RCC 7860 (cell line): ENCODE data around the gene FSTL3.
"Not testable (repeated sequence)": the region's sequence is repeated elsewhere in the genome, so short reads cannot be mapped to it uniquely, and the experiment has no call there.

Experiments
- DNase-seq: peaks from one replicate; pipeline ENCODE4 v3.0.0-alpha.2; 2015; ENCODE audit warnings: low spot score
- FAIRE-seq: peaks from 2 replicates; lab custom pipeline; 2012; peaks lifted over from hg19 to GRCh38; lab: Jason Lieb, UNC

FSTL3 gene

DNA sequence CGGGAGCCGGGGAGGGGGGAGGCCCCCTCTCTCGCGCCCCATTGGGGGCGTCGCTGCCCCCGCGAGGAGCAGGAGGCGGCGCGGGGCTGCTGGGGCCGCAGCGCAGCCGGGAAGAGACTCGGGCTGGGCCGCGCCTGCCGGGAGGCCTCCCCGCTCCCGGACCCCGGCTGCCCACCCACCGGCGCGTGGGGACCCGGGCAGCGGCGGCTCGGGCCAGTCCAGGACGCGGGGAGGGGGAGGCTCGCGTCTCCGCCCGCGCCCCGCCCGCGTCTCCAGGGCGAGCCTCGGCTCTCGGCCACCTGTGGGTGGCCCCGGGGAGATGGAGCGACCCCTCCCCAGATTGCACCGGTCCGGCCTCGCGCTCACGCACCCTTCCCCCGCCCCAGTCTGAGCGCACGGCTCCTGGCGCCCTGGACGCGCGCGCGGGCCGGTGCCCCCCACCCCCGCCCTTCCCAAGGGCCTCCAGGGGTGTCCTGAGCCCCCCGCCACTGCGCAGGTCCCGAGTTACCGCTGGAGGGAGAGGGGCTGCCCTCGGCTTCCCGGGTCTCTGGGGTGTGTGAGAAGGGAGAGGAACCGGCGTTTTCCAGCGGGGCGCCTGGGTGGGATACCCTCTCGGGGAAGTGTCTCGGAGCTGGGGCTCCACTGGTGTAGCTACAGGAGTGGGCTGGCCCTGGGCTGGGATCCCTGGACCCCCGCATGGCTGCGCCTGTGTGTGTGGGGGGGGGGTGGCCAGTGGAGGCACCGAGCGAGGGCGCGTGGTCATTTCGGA, 33.2 kb downstream of the FSTL3 start:
- FAIRE-seq (no peak), DNase-seq (no peak)

DNA sequence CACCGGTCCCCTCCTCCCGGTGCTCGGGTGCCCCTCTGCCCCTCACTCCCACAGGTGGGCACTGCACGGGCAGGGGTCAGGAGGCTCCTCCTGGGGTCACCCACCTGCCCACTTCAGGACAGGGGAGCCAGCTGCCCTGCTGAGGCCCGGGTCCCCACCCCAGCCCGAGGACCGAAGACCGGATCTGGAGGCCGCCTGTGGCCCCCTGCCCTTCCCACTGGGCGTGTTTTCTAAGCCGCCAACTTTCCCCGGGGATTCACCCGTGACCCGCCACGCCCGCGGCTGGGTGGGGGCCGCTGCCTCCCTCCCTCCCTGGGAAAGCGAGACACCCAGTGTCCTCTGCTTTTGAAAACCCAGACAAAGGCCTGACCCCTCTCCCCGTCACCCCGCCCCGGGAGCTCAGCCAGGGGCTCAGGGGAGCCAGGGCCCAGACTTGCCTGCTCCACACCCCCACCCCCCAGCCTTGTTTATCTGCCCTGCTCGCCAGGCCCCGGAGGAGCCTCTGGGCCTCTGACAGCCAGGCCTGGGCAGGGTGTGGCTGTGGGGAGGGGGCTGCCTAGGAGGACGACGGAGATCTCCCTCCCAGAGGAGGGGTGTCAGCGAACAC, 33.9 kb downstream of the FSTL3 start:
- FAIRE-seq: no peak
- DNase-seq: no peak

DNA sequence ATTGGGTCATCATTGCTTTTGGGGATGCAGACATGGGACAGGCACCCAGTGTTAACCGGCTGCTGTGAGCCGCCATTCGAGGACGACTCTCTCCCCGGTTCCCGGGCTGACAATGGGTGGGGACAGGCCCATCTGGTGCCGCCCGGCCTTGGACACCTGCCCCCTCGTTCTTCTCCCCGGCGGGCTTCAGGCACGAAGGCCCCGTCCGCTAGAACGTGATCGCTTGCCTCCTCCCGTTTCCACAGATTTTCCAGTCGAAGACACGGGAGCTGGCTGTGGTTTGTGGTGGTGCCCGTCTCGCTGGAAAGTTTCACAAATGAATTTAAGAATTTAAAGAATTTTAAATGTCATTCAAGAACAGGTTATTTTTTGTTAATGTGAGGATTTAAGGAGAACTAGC, 34.6 kb downstream of the FSTL3 start:
- DNase-seq: no peak
- FAIRE-seq: no peak

DNA sequence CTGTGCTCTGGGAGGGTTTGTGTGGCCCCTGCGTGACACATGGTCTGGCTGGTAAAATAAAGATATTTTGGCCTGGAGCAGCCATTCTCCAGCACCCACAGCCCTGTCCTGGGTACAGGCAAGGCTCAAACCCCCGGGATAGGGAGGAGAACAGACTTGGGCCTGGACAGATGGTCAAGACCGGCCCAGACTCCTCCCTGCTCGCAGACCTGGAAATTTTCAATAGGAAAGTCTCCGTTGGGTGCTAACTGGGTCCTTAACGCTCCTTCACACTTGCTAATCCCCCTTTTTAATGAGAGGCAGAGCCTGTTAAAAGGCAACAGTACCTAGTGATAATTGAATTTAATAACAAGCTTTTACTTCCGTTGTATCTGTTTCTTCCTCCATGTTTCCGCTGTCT, 35.1 kb downstream of the FSTL3 start:
- DNase-seq (no peak), FAIRE-seq (no peak)

DNA sequence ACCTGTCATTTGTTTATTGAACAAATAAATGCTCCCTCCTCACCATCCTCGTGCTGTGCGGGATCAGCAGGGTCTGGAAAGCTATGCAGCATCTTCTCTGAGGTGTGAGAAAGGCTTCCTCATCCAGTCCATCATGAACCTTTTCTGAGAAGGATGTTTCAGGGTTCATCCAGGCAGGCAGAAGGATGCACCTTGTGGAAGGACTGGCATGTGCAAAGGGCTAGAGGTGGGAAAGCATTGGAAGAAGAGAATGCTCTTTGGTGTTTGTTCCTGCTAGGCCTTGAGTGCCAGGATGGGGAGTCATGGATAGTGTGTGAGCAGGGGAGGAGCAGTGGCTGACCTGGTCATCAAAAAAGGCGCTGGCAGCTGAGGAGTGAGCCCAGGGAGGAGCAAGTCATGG, 39.2 kb downstream of the FSTL3 start:
- no peak for FAIRE-seq
- DNase-seq: no peak

DNA sequence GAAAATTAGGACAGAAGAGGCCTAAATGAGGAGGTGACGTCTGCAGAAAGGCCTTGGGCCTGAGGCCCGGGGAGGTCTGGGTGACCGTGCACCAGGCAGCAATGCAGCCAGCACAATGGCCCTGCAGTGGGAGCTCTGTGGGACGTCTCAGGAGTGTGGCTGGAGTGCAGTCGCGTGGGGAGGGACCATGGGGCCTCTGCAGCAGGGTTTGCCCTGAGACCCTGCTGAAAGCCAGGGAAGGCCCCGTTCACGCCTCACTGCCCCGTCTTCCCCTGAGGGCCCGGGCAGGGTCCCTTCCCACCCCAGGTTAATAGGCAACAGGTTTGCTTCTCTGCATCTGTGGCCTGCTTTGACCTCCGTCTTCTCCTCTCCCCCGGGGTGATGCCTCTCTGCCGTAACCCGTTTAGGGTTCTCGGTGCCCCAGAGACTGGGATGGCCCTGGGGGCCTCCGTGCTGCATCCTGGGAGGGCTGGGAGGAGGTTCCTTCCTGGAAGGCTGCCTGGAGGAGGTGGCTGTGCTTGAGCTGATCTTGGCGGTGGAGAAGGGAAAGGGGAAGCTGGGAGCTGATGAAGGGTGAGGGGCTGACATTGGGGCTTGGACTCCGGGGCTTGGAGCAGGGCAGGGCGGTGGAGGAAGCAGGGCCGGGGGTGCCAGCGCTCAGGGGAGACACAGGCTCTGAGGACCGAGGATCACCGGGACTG, 42.2 kb downstream of the FSTL3 start:
- no peak for DNase-seq
- FAIRE-seq: no peak

DNA sequence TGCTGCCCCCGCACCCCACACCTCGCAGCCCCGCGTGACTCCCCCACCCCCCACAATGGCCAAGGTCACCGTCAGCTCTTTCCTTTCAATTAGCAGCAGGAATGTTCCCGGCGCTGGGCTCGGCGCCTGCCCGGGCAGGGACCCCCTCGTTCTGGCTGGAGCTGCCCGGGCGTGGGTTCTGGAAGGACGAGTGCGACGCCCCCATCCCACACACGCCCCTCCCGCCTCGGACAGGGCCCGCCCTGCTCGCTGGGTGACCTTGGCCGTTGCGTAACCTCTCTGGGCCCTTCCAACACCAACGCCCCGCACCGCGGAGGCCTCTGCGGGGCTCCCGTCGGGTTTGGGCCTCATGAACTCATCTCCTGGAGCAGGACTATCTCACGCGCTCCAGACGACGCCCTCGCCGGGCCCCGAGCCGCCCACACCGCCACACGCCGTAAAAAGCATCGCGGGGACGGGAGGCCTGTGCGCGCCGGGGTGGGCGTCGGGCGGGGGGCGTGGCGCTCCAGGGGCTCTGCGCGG, 42.9 kb downstream of the FSTL3 start:
- no peak for FAIRE-seq
- DNase-seq: no peak

DNA sequence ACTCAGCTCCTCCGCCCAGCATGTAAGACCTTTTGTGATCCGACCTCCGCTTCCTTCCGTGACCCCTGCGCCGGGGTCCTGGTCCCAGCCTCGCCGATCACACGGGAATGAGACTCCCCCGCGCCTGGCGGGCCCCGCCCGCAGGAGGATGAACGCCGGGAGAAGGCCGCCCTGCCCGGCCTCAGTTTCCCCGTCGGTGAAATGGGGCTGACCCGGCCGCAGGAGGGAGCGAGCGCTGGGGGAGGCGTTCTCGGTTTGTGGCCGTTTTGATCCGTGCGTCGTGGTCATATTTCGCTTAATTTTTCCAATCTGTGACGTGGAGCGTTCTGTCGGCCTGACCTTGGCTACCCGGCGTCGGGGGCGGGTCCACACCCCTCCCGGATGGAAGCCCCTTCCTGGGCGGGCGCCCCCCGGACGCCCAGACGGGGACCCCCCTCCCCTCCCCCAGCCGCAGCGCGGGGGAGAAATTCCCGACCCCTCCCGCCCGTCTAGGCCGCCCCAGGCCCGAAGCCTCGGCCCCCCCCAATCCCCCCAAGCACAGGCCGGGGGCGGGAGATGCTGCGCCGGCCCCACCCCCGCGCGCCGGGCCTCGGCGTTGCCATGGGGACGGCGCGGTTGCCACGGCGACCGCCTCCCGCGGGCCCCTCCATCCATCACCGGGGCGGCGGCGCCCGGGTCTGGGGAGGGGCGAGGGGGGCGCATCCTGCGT, 43.6 kb downstream of the FSTL3 start:
- DNase-seq (no peak), FAIRE-seq (no peak)

DNA sequence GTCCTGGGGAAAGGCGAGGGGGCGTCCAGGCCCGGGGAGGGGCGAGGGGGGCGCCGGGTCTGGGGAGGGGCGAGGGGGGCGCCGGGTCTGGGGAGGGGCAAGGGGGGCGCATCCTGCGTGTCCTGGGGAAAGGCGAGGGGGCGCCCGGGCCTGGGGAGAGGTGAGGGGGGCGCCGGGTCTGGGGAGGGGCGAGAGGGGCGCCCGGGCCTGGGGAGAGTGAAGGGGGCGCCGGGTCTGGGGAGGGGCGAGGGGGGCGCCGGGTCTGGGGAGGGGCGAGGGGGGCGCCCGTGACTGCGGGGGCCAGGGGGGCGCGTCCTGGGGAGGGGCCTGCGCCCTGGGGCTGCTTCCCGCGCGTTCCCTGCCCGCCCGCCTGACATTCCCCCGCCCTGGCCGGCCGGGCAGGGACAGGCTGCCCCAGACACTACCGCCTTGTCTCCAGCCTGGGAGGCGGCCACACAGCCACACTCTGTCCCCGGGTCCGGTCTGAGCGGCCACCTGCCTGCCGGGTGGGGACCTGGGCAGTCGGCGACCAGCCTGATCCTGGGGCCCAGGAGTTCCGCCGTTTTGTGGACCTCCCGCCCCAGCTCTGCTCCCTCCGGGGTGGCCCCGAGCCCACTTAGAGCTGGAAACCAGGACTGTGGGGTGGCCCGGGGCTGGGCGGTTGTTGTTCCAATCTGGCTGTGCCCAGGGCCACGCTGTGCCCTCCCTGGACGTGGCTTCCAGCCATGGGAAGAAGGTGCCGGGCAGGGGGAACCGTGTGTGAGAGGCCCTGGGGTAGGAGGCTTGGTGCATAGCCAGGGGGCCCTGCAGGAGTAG, 44.4 kb downstream of the FSTL3 start:
- DNase-seq (no peak), FAIRE-seq (no peak)

DNA sequence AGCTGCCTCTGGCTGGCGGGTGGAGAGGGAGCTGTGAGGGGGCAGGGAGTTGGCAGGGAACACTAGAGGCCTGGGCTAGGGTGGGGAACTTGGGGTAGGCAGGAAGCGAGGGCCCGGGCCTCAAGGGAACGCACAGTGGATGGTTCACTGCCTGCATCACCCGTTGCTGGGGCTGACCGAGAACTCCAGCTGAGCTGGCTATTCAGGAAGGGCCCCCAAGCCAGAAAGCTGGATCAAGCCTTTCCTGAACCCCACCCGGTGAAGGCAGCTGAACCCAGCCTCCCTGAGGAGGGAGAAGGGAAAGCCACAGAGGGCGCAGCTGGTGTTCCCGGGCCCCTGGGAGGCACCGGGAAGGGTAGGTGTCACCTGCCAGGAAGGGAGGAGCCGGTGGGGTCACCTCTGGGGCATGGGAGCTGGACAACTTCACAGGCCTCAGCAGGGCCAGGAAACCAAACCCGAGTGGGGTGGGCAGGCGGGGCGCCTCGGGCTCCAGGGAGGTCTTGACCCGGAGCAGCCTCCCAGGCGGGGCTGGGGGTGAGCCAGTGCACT, 46.4 kb downstream of the FSTL3 start:
- DNase-seq (no peak), FAIRE-seq (no peak)

DNA sequence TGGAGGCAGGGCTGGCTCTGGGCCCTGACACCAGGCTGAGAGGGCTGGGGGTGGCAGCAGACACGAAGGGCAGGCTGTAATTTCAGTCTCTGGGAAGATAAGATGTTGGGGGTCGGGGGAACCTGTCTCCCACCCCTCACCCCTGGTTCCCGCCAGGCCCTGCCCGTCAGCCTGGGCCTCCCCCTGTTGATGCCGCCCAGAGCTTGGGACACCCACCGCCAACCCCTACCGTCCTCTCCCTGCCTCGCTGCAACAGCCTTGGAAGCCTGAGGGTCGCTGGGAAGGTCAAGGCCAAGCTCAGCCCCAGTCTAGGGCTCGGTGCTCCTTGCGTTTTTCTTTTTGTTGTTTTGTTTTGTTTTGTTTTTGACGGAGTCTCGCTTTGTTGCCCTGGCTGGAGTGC, 47.1 kb downstream of the FSTL3 start:
- FAIRE-seq: no peak

DNA sequence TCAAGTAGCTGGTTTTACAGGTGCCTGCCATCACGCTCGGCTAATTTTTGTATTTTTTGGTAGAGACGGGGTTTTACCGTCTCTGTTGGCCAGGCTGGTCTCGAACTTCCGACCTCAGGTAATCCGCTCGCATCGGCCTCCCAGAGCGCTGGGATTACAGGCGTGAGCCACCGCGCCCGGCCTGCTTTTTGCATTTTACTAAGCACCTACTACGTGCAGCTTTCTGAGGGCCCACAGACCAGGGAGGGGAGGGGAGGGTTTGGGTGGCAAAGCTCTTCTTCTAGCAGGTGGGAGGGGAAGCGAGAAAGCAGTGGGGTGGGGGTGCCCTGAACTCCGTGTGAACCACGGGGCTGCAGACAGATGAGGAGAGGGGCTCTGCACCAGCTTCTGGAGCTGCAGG, 47.5 kb downstream of the FSTL3 start:
- DNase-seq (no peak), FAIRE-seq (no peak)

More for the DNA sequence above, 47.1 kb downstream of the FSTL3 start:
- DNase-seq: no peak

DNA sequence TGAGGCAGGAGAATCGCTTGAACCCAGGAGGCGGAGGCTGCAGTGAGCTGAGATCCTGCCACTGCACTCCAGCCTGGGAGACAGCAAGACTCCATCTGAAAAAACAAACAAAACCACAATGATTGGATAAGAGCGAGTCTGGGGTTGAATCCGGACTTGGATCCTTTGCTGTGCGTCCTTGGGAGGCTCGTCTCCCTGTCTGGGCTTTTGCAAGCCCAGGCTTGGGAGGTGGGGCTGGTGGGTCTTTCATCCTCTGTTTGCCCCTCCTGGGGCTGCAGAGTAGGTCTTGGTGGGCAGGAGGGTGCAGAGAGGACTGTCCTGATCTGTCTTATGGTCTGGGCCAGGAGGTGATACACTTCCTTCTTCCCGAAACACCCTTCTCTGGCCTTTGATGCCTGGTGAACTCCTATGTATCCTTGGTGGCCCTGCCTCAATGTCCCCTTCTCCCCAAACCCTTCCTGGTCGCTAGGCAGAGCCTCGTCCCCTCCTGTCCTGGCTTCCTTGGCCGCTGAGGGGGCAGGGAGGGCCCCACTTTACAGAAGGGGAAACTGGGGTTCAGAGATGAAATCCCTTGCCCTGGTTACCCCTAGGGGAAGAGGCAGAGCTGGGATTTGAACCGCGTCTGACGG, 49.4 kb downstream of the FSTL3 start:
- no peak for FAIRE-seq
- DNase-seq: no peak

DNA sequence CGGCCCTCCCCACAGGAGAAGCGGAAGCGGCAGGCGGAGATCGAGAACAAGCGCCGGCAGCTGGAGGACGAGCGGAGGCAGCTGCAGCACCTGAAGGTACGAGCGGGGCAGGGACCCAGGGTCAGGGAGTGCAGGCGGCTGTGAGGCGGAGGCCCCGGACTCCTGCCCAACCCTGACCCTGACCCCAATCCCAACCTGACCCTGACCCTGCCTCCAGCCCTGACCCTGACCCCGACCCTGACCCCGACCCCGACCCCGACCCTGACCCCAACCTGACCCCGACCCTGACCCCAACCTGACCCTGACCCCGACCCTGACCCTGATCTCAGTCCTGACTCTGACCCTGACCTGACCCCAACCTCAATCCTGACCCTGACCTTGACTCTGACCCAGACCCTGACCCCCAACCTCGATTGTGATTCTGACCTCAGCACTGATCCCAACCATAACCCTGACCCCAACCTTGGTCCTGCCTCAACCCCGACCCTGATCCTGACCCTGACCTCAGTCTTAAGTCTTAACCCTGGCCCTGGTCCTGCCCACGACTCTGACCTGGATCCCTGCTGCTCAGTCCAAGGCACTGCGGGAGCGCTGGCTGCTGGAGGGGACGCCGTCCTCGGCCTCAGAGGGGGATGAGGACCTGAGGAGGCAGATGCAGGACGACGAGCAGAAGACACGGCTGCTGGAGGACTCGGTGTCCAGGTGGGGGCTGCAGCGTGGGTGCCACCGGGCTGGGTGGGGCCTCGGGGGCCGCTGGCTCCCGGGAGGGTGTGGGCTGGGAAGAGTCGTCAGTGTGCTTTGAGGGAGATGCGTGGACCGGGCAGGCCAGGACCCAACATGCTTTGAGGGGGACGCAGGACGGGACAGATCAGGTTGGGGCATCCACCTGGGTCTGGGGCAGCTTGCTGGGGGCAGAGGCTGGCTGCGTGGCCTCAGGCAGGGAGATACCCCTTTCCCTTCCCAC, 51.1 kb downstream of the FSTL3 start:
- FAIRE-seq (no peak), DNase-seq (no peak)

DNA sequence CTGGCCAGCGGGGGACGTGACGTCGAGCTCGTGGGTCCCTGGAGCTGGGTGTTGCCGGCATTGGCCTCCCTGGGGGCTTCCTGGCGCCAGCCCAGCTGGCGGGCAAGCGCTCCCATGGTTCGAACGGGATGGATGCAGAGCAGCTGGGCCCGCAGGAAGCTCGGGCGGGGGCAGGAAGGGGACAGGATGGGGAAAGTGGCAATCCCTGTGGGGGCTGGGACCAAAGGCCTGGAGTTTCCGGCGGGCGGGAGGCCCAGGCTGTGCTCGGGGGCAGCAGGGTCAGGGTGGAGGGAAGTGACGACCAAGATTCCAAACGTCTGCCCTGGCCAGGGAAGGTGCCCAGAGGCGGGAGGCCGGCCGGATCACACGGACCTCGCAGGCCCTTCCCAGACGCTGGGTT, 51.8 kb downstream of the FSTL3 start:
- DNase-seq (no peak), FAIRE-seq (no peak)

DNA sequence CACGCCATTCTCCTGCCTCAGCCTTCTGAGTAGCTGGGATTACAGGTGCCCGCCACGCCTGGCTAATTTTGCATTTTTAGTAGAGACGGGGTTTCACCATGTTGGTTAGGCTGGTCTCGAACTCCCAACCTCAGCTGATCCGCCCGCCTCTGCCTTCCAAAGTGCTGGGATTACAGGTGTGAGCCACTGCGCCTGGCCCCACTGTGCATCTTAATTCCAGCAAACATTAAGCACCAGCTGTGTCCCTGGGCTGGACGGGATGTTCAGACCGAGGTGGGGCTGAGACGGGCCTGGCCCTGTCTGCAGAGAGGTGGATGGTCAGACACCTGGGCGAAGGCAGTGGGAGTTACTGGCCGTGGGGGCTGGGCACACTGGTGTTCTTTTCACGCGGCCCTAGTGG, 53.4 kb downstream of the FSTL3 start:
- not testable (repeated sequence) for DNase-seq, FAIRE-seq

DNA sequence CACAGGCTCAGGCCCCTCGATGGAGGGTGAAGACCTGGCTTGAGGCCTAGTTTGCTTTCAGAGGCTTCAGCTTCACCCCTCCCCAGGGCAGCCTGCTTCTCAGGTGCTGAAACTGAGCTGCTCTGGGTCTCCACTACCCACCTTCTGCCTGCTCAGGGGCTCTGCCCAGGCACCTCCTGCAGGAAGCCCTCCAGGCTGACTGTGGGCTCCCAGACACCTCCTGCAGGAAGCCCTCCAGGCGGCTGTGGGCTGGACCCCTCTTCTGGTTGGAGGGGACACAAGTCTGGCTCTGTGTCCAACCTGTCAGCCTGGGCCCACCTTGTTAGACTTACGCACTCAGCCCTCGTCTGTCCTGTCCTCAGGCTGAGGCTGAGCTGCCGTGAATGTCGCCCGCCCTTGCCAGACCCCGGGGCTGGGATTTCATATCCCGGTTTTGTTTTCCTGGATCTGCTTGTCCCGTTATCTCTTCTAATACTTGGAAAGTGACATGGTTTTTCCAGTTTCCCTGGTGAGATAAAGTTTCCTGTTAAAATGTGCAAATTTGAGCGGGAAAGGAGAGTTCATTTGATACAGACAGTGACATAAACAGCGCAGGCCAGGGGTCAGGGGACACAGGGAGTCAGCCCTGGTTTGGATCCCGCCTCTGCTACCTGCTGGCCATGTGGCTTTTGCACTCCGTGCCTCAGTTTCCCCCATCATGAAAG, 53.9 kb downstream of the FSTL3 start:
- FAIRE-seq (no peak), DNase-seq (no peak)

DNA sequence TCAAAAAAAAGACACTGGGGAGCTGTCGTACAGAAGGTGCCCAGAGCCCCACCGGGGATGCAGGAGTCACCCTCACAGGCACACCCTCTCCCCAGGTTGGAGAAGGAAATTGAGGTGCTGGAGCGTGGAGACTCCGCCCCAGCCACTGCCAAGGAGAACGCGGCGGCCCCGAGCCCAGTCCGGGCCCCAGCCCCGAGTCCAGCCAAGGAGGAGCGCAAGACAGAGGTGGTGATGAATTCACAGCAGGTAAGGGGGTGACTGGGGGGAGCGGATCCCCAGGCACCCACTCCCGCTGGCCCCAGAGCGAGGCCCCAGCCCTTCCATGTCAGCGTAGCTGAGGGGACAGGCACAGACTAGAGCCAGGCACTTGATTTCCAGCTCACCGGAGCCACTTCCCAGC, 54.8 kb downstream of the FSTL3 start:
- FAIRE-seq: no peak
- no peak for DNase-seq
